Measurements from ENCODE around the gene CCDC47.
"Not testable (repeated sequence)": the region's sequence is repeated elsewhere in the genome, so short reads cannot be mapped to it uniquely, and the experiment has no call there.

CCDC47 gene

GRCh38 chr17:63773272-63774140 is at the start of gene CCDC47:
Gene CCDC47, minus strand, starts transcription at chr17:63773597. Its CDS starts 7,422 bp downstream, at chr17:63766175.
- DNase-seq: peak; percentile 99

- no peak for DNase-seq
These were observed 49.1 kb upstream of the CCDC47 start for GRCh38 chr17:63822537-63822936.

GRCh38 chr17:63821804-63822203 is 48.4 kb upstream of the CCDC47 start:
- DNase-seq: no peak

DNA sequence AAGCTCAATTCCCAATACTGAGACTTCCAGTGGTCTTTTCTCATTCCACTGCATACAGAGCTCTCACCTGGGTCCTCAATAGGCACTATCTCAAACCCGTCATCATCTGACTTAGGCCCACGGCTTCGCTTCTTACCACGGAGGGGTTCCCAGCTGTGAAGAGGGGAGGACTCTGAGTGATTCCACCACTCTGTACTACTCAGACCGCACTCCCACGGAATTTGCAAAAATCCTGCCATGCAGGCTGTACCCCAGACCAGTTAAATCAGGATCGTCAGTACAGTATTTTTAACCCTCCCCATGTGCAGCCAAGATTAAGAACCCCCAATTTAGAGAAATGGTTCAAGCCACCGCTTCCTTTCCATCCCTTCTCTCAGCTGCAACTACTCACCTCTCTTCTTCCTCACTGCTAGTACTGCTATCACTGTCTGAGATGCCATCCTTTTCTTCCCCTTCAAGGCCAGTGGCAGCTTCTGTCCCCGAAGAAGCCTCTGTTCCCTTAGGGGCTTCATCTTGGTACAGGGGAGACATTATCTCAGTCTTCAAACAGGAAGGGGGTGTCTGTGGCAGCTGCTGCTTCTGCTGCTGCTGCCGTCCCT is 47.7 kb upstream of the CCDC47 start:
- no peak for DNase-seq

DNA sequence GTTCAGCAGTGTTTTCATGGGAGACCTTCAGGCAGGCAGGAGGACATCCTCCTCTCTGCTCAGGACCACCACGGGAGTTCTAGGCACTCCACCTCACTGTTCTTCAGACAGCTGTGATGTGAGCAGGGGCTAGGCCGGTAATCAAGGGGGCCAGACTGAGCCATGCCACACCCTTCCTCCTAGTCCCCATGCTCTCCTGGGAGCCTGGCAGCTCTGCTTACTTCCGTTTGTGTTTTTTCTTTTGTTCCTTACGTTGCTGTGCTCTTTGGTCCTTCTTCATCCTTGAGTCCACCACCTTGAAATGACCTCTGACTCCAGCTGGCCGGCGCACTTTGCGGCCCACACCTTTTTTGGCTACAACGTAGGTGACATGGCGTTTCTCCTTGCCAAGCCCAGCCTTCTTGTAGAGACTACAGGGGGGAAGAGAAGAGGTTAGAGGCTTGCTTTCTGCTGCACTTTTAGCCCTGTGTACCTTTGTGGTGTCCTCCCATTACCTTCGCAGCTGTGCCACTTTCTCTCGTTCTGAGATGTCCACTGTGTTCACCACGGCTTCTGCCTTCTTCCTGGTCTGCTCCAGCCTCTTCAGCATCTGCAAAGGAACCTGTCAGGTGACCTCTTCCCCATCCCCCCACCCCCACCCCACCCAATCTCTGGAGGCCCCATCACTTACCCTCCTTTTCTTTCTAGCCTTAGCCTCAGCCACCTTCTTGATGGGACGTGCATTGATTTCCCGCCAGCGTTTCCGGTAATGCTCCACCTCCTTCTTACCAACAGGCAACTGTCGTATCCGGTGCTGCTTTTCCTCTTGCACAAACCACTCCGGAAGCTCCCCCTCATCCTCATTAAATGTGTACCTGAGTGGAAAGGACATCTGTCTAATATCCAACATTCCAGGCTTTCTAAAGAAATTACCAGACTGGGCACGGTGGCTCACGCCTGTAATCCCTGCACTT is 46.5 kb upstream of the CCDC47 start:
- DNase-seq: no peak

- no peak for DNase-seq
These were observed 45.7 kb upstream of the CCDC47 start for GRCh38 chr17:63819131-63819530.

DNA sequence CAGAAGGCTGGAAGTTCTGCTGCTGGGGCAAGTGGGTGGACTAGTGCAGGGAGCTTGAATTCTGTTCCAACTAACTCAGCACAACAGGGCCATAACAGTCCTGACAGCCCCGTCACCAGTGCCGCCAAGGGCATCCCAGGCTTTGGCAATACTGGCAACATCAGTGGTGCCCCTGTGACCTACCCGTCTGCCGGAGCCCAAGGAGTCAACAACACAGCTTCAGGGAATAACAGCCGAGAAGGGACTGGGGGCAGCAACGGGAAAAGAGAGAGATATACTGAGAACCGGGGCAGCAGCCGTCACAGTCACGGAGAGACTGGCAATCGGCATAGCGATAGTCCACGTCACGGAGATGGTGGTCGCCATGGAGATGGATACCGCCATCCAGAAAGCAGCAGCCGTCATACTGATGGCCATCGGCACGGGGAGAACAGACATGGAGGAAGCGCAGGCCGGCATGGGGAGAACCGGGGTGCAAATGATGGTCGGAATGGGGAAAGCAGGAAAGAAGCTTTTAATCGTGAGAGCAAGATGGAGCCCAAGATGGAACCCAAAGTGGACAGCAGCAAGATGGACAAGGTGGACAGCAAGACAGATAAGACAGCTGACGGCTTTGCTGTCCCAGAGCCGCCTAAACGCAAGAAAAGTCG is 44.5 kb upstream of the CCDC47 start:
- no peak for DNase-seq

GRCh38 chr17:63816669-63817068 is 43.3 kb upstream of the CCDC47 start:
- DNase-seq: no peak

- DNase-seq: no peak
These were observed 42.7 kb upstream of the CCDC47 start for GRCh38 chr17:63816123-63816522.

DNA sequence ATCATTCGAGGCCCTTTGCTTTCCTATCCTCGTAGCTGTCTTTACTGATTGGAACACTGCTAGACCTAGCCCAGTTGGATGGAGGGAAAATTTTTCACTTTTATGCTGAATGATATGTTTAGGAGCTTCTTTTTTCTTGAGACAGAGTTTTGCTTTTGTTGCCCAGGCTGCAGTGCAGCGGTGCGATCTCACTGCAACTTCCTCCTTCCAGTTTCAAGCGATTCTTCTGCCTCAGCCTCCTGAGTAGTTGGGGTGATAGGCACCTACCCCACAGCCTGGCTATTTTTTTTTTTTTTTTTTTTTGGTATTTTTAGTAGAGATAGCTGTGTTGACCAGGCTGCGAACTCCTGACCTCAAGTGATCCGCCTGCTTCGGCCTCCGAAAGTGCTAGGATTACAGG is 36.6 kb upstream of the CCDC47 start:
- DNase-seq: no peak

GRCh38 chr17:63805591-63805990 is 32.2 kb upstream of the CCDC47 start:
- DNase-seq: no peak

- DNase-seq: no peak
These were observed 30.9 kb upstream of the CCDC47 start for GRCh38 chr17:63804328-63804727.

DNA sequence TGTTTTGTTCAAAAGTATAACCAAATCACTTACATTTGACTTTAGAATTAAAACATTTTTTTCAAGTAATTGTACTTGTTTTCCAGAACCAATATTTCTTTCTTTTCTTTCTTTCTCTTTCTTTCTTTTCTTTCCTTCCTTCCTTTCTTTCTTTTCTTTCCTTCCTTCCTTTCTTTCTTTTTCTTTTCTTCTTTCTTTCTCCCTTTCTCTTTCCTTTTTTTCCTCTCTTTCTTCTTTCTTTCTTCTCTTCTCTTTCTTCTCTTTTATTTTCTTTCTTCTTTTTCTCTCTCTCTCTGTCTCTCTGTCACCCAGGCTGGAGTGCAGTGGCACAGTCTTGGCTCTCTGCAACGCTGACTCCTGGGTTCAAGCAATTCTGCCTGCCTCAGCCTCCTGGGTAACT is 27.4 kb upstream of the CCDC47 start:
- no peak for DNase-seq

DNA sequence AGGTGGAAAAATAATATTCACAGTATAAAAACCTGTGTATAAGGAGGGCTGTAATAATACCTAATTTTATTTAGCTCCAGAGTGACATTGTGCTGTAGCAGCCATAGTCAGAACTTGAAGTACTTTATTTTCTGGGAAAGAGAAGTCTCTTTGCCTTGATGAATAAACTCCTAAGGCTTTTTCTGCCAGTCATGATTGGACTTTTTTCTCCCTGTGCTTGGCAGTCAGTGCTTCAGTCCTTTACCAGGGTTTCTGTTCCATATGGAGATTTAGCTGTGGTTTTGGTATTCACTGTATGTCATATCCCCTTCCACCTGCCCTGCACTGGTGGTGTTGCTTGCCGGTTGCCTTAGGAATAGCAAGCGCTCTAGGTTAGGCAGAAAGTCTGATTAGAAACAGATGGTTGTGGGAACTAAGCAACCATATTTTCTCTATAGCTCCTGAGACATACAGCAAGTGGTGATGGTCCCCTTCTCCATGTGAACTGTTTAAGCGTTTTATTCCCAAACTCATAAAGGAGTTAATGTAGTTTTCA is 25.2 kb upstream of the CCDC47 start:
- DNase-seq: no peak

- not testable (repeated sequence) for DNase-seq
These were observed 23.0 kb upstream of the CCDC47 start for GRCh38 chr17:63796375-63796774.

- DNase-seq: no peak
These were observed 18.8 kb upstream of the CCDC47 start for GRCh38 chr17:63792055-63792729.

DNA sequence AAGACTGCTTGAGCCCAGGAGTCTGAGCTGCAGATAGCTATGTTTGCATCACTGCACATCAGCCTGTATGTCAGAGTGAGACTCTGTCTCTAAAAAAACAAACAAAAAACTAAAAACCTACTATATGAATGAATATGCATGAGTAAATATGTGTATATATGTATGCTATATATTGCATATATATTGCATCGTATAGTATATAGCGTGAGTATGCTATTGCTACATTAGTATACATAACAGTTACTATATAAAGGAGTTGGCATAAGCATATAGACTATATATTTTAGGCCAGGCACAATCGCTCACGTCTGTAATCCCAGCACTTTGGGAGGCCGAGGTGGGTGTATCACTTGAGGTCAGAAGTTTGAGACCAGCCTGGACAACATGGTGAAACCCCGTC is 16.7 kb upstream of the CCDC47 start:
- no peak for DNase-seq

- DNase-seq: no peak
These were observed 13.7 kb upstream of the CCDC47 start for GRCh38 chr17:63786971-63787711.

DNA sequence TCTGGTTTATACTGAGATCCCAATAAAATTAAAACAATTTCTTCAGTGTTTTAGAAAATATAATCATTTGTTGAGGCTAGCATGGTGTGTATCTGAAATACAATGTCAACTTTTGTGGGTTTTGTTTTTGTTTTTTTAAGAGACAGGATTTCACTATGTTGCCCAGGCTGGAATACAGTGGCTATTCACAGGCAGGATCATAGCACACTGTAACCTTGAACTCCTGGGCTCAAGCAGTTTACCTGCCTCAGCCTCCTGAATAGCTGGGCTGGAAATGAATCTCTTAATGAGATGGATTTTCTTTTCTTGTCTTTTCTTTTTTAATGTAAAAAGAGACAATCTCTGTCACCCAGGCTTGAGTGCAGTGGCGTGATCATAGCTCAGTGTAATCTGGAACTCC is 12.7 kb upstream of the CCDC47 start:
- no peak for DNase-seq

GRCh38 chr17:63785556-63785955 is 12.2 kb upstream of the CCDC47 start:
- DNase-seq: no peak

- DNase-seq: no peak
These were observed 10.1 kb upstream of the CCDC47 start for GRCh38 chr17:63783522-63783921.

All from stimulated activated CD4-positive, alpha-beta T cell treated with anti-CD3 and anti-CD28 coated beads, Interleukin-1b, Interleukin-23, amount 100 ng/mL, for 48 hours (primary cell).